A172 (cell line): ENCODE results near the gene SUPV3L1. TPM values are rescaled to one million over a fixed set of nuclear protein-coding genes. Genes with fewer than 3 reads are reported as not detected.
"Not testable (repeated sequence)": the region's sequence is repeated elsewhere in the genome, so short reads cannot be mapped to it uniquely, and the experiment has no call there.

Experiments used
- DNase-seq: peaks from one replicate; pipeline ENCODE4 v3.0.0-alpha.2; 2015; ENCODE audit warnings: low spot score
- total RNA-seq: library from RNA; depleted of rRNA; stranded (reverse); fragments of >200 nt; shearing (Covaris generic); gene quantifications from 2 replicates; pipeline ENCODE4 v1.2.3, GENCODE V29; 2014; rRNA removed

Gene SUPV3L1
- 60.9 and 72.7 TPM in 2 replicates for total RNA-seq

GRCh38 chr10:69179743-69180524, at the start of gene SUPV3L1:
Gene SUPV3L1 (plus strand): TSS chr10:69180234. CDS start chr10:69180292, 58 bp downstream.
- DNase-seq: peak; percentile 96

DNA sequence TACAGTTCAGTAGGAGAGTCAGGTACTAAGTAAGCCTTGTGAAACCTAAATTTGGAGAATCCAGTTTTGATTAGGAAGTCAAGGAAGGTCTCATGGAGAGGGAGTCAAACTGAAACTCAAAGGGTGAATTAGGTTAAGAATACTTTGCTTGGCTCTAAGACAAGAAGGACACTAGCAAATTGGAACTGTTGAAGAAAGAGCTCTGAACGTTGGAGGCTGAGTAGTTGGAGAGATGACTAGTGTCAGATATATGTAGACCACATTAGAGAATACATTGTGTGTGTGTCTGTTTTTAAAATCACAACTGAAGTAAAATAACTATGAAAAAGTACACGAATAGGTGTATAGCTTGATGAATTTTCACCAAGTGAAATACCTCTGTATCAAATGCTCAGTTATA, 49.8 kb upstream of the SUPV3L1 start:
- no peak for DNase-seq

GRCh38 chr10:69139961-69140360, 40.1 kb upstream of the SUPV3L1 start:
- DNase-seq: no peak

- DNase-seq: no peak
These were observed 38.7 kb upstream of the SUPV3L1 start for GRCh38 chr10:69141304-69141703.

- DNase-seq: not testable (repeated sequence)
These were observed 38.0 kb upstream of the SUPV3L1 start for GRCh38 chr10:69142074-69142473.

- DNase-seq: no peak
These were observed 37.1 kb upstream of the SUPV3L1 start for GRCh38 chr10:69142983-69143382.

DNA sequence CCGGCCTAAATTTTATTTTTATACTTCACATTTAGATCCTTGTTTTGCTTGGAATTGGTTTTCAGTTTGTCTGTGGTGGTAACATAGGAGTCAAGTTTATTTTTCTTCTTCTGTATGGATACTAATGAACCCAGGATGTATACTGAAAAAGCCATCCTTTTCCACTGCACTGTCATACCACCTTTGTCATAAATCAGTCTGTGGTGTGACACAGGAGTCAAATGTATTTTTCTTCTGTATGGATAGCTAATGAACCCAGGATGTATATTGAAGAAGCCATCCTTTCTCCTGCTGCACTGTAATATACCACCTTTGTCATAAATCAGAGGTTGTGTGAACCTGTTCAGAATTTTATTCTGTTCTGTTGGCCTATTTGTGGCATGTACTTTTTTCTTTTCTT, 34.7 kb upstream of the SUPV3L1 start:
- no peak for DNase-seq

GRCh38 chr10:69145864-69146263, 34.2 kb upstream of the SUPV3L1 start:
- DNase-seq: no peak

DNA sequence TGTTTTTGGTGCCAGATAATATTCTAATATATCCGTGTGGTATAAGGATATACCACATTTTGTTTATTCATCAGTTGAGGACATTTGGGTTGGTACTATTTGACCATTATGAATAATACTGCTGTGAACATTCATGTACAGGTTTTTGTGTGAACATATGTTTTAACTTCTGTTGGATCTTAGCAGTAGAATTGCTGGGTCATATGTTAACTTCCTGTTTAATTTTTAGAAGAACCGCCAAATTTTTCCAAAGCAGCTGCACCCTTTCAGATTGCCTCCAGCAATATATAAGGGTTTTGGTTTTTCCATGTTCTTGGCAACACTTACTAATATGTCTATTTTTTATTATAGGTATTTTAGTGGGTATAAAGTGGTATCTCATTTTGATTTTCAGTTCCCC, 33.3 kb upstream of the SUPV3L1 start:
- no peak for DNase-seq

- DNase-seq: no peak
These were observed 28.1 kb upstream of the SUPV3L1 start for GRCh38 chr10:69151984-69152383.

DNA sequence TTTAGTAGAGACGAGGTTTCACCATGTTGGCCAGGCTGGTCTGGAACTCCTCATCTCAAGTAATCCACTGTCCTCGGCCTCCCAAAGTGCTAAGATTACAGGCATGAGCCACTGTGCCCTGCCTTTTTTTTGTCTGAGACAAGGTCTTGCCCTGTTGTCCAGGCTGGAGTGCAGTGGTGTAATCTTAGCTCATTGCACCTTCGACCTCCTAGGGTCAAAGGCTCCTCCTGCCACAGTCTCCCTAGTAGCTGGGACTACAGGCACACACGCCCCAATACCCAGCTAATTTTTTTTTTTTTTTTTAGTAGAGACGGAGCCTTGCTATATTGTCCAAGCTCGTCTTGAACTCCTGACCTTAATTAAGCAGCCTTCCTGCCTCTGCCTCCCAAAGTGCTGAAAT, 26.8 kb upstream of the SUPV3L1 start:
- no peak for DNase-seq

DNA sequence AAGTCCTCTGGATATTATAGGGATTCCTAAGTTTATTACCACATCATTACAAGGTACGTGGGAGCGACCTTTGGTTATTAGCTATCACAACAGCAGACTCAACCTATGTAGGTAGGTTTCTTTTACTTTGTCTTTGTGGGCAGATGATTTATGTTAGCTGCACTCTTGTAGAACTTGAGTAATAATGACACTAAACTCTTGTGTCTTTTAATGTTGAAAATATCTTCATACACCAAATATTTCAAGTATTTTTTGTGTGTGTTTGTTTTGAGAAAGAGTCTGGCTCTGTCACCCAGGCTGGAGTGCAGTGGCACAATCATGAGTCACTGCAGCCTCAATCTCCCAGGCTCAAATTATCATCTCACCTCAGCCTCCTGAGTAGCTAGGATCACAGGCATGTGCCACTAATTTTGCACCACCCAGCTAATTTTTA, 19.2 kb upstream of the SUPV3L1 start:
- DNase-seq: peak; percentile 76

DNA sequence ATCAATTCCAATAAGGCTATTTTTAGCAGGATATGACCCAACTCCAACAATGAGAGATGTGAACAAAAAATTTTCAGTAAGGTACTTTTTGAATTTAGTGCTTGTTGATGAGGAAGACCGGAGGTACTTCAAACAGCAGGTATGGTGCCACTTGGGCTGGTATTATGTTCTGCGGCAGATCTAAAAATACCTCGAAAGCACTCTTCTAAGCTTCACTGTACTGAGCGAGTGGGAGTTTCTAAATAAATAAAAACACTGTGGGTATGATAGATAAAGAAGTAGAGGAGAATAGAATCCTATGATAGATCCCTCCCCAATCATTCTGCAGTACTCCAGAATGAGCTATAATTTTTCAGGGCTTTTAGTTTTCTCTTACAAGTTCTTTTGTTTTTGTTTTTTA, 11.5 kb upstream of the SUPV3L1 start:
- DNase-seq: no peak

- DNase-seq: no peak
These were observed 7.6 kb upstream of the SUPV3L1 start for GRCh38 chr10:69172241-69172982.

DNA sequence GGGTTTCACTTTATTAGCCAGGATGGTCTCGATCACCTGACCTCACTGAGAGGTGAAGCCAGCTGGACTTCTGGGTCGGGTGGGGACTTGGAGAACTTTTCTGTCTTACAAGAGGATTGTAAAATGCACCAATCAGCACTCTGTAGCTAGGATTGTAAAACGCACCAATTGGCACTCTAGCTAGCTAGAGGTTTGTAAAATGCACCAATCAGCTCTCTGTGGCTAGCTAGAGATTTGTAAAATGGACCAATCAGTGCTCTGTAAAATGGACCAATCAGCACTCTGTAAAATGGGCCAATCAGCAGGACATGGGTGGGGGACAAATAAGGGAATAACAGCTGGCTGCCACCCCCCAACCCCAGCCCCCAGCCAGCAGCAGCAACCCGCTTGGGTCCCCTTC, 4.7 kb upstream of the SUPV3L1 start:
- DNase-seq: not testable (repeated sequence)

DNA sequence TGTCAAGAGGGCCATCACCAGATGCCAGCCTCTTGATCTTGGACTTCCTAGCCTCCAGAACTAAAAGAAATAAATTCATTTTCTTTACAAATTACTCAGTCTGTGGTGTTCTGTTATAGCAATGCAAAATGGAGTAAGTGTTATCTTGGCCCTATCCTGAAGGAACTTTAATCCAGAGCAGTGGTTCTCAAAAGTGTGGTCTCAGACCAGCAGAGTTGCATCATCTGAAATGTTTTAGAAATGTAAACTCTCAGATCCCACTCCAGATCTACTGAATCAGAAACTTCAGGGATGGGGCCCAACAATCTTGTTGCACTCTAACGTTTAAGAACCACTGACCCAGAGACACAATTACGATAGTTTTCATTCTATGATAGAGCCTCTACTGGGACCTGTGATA, 3.2 kb upstream of the SUPV3L1 start:
- no peak for DNase-seq

- no peak for DNase-seq
These were observed 818 bp upstream of the SUPV3L1 start for GRCh38 chr10:69179089-69179742.

DNA sequence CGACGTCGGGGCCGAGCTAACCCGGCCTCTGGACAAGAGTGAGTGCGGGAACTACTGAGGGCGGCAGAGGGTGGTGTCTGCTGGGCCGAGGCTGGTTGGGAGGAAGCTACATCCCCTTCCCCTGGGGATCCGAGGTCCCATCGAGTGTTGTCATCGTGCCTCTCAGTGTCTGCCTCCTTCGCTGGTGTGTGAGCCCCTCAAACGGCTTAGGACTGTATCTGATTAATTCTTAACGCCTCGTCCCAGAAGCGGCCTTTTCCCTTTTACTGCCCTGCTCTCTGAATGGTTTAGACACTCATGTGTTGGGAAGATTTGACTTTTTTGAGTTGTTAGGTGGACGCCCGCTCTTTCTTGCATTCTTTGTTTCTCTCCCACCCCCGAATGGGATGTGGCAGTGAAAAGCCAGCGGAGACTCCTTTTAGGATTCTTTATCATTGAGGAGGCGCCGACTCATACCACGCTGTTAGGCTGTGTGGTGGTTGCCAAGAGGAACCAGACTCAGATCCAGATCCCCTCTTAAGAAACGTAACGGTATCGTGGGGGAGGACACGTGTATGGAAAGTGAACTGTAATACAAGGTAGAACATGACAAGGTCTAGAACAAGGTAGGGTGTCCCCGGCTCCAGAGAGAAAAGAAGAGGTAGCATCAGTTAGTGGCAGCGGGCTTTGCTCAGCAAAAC, 631 bp downstream of the SUPV3L1 start:
- no peak for DNase-seq

DNA sequence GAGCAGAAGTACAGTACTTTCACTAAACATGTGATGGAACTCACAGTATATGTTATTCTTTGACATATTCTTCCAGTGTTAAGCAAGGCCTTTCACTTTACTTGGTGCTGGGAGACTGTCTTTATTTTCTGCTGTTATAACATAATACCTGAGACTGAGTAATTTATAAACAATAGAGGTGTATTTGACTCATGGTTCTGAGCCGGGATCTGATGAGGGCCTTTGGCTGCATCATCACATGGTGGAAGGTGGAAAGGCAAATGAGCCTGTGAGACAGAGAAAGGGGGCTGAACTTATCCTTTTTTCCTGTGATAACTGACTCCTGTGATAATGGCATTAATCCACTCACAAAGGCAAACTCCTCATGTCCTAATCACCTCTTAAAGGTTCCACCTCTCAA, 1.4 kb downstream of the SUPV3L1 start:
- no peak for DNase-seq

GRCh38 chr10:69182005-69182404, 2.0 kb downstream of the SUPV3L1 start:
- DNase-seq: no peak

DNA sequence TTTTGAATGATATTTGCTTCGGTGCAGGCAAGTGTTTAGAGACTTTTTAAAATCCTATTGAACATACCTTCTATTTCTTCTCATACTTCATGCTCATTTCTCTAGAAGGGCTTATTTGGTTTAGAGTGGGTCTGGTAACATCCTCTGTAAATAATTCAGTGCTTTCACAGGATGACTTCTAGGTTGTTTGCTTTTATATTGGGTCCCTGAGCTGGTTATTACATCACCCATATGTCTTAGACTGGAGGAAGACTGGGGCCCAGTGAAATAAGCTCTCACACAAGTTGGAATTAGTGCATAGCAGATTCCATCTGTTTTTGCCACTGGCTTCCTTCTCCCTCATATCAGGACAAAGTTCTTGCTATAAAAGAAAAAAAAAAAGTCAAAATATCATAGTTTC, 6.5 kb downstream of the SUPV3L1 start:
- DNase-seq: no peak

DNA sequence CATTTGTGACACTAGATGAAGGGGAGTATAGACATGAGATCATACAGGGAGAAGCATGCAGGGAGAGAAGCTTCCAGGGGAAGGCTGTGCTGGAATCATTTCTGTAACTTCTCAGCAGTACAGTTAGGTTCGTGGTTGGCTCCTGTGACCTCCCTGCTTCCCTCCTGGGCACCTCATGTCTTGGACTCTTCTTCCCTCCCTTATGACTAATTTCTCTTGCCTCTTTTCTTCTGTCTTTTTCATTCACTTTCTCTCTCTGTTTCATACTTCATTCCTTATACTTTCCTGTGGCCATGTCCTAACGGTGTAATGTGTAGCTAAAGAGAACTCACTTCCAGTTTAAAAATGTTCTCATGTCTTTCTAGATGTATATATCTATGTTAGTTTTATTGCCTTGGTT, 21.0 kb downstream of the SUPV3L1 start:
- peak; percentile 18 for DNase-seq
